HepG2 (cell line): ENCODE data around the gene MDP1. TPM values are rescaled to one million over a fixed set of nuclear protein-coding genes. Genes with fewer than 3 reads are reported as not detected.

Experiments used
- AFF4 ChIP-seq: sonication (generic); formaldehyde crosslinking; IDR thresholded peaks from 2 replicates; pipeline ENCODE4 v1.4.0; 2020; ENCODE audit warnings: missing genetic modification reagents
- CBX5 ChIP-seq: sonication (generic); formaldehyde crosslinking; IDR thresholded peaks from 2 replicates; pipeline ENCODE4 v1.4.0; 2020; ENCODE audit warnings: missing genetic modification reagents, borderline replicate concordance
- CERS6 ChIP-seq: sonication (generic); formaldehyde crosslinking; IDR thresholded peaks from 2 replicates; pipeline ENCODE4 v1.5.0; 2020; ENCODE audit warnings: missing genetic modification reagents
- CREB3 ChIP-seq: sonication (generic); formaldehyde crosslinking; IDR thresholded peaks from 2 replicates; pipeline ENCODE4 v1.5.0; 2020; ENCODE audit warnings: missing genetic modification reagents
- CREM ChIP-seq, 2 experiments: sonication (generic) in 1 of 2; formaldehyde crosslinking in 1 of 2; IDR thresholded peaks; 2 replicates each; pipeline versions ENCODE4 v1.4.0 to v1.6.1; 2016 to 2020; ENCODE audit warnings: antibody characterized with exemption in 1 of 2, mild to moderate bottlenecking in 1 of 2, missing genetic modification reagents in 1 of 2
- FOXP1 ChIP-seq, 2 experiments: fragments of 450-650 bp in 1 of 2; IDR thresholded peaks; 2 replicates each; pipeline ENCODE4 v1.6.1; 2017 to 2018; ENCODE audit warnings: antibody characterized with exemption in 1 of 2
- GZF1 ChIP-seq: sonication (generic); formaldehyde crosslinking; IDR thresholded peaks from 2 replicates; pipeline ENCODE4 v1.5.1; 2020; ENCODE audit warnings: mild to moderate bottlenecking, missing genetic modification reagents
- KLF11 ChIP-seq: IDR thresholded peaks from 2 replicates; pipeline ENCODE4 v1.6.1; 2016; ENCODE audit warnings: missing compliant biosample characterization
- MATR3 ChIP-seq: sonication (generic); formaldehyde crosslinking; IDR thresholded peaks from 2 replicates; pipeline ENCODE4 v1.4.0; 2020; ENCODE audit warnings: missing genetic modification reagents
- POLR2AphosphoS2 ChIP-seq: IDR thresholded peaks from 2 replicates; pipeline ENCODE4 v1.6.1; 2011; ENCODE audit warnings: low read depth, low read length, improper control_type of control experiment
- THYN1 ChIP-seq: sonication (generic); formaldehyde crosslinking; IDR thresholded peaks from 2 replicates; pipeline ENCODE4 v1.8.1; 2023; ENCODE audit warnings: low read depth, mild to moderate bottlenecking, moderate library complexity, missing genetic modification reagents, borderline replicate concordance
- TIGD3 ChIP-seq: sonication (generic); formaldehyde crosslinking; IDR thresholded peaks from 2 replicates; pipeline ENCODE4 v1.5.1; 2020; ENCODE audit warnings: mild to moderate bottlenecking, missing genetic modification reagents, borderline replicate concordance
- ZBTB37 ChIP-seq: sonication (generic); formaldehyde crosslinking; IDR thresholded peaks from 2 replicates; pipeline ENCODE4 v1.4.0; 2020; ENCODE audit warnings: mild to moderate bottlenecking, missing genetic modification reagents
- ZNF333 ChIP-seq: sonication (generic); formaldehyde crosslinking; IDR thresholded peaks from 2 replicates; pipeline ENCODE4 v1.4.0; 2020; ENCODE audit warnings: mild to moderate bottlenecking, missing genetic modification reagents, borderline replicate concordance
- ZUFSP ChIP-seq: sonication (generic); formaldehyde crosslinking; IDR thresholded peaks from 2 replicates; pipeline ENCODE4 v1.9.0; 2021; ENCODE audit warnings: missing genetic modification reagents, mild to moderate bottlenecking, borderline replicate concordance
- polyA plus RNA-seq, 8 experiments: library from polyadenylated mRNA; depleted of rRNA in 3 of 8; stranded (reverse) in 7 of 8; unstranded in 1 of 8; fragments of >200 nt; fragmentation: Illumina TruSeq in 4 of 8; extraction: Trizol in 4 of 8; gene quantifications; 2 replicates each; pipeline versions ENCODE4 v1.2.1 to v1.2.3, GENCODE V29; 2011 to 2016; ENCODE audit warnings: low read depth in 4 of 8, missing spikeins in 1 of 8, mixed read lengths in 1 of 8; ENCODE audit not compliant: insufficient read depth in 1 of 8
- total RNA-seq, 5 experiments: library from RNA; depleted of rRNA; stranded (reverse); fragments of >200 nt; fragmentation: Illumina TruSeq; extraction: Trizol; gene quantifications; 2 replicates each; pipeline ENCODE4 v1.2.3, GENCODE V29; 2016; ENCODE audit warnings: low read depth in 1 of 5

MDP1 gene
- total and polyA plus RNA-seq, 2 of the 13 experiments (the other 11 are each of a cell fraction or from before 2014, with no cell fraction given): 44.1 to 48.7 TPM

GRCh38 chr14:24195186-24196070 is 20.4 kb downstream of the MDP1 start, which contains the start of gene TM9SF1 (continued):
- TF ChIP-seq TIGD3 (CRISPR knock-in tag) (peak; percentile 98), CERS6 (CRISPR knock-in tag) (peak; percentile 96), GZF1 (CRISPR knock-in tag) (peak; percentile 95), AFF4 (CRISPR knock-in tag) (peak; percentile 91; the same call in 1 of the 2 replicates), ZNF333 (CRISPR knock-in tag) (peak; percentile 96), KLF11 (peak; percentile 94), THYN1 (peak; percentile 90; the same call in 1 of the 2 replicates), CREM (IDR thresholded peaks at IDR 0.05) (peak; percentile 96), CREM (CRISPR knock-in tag; IDR thresholded peaks at IDR 0.05) (no peak), POLR2AphosphoS2 (no peak; the same call in 1 of the 2 replicates), FOXP1 (IDR thresholded peaks at IDR 0.05) (no peak), FOXP1 (CRISPR knock-in tag; IDR thresholded peaks at IDR 0.05) (peak; percentile 43), ZBTB37 (CRISPR knock-in tag) (peak; percentile 86), CREB3 (CRISPR knock-in tag) (peak; percentile 97), ZUFSP (CRISPR knock-in tag) (no peak), MATR3 (CRISPR knock-in tag) (no peak), CBX5 (peak; percentile 86)
